SJCRH30 (cell line): Measurements from ENCODE around the gene MBD4. TPM values are rescaled to one million over a fixed set of nuclear protein-coding genes. Genes with fewer than 3 reads are reported as not detected.

ENCODE experiments used
- total RNA-seq: library from RNA; depleted of rRNA; stranded (reverse); fragments of >200 nt; shearing (Covaris generic); gene quantifications from 2 replicates; pipeline ENCODE4 v1.2.3, GENCODE V29; 2014; rRNA removed

The MBD4 gene
- total RNA-seq, 1 experiment from 2014 or later: 36.7 TPM

Other genes starting within 250 kb of the MBD4 start
- 87.3 and 89.5 TPM in 2 replicates for gene COPG1, start 190.3 kb downstream of the MBD4 start, total RNA-seq
- gene HMCES, start 161.1 kb downstream of the MBD4 start, total RNA-seq: 29.1 and 30.7 TPM in 2 replicates
- gene EFCAB12, start 11.3 kb downstream of the MBD4 start, total RNA-seq: not detected in 2 replicates
- gene IFT122, start 276 bp upstream of the MBD4 start, total RNA-seq: 15.7 and 18.1 TPM in 2 replicates
- gene RHO, start 88.7 kb upstream of the MBD4 start, total RNA-seq: not detected in 2 replicates
- gene H1-8, start 103.2 kb upstream of the MBD4 start, total RNA-seq: not detected in 2 replicates
- gene PLXND1, start 166.7 kb upstream of the MBD4 start, total RNA-seq: 91.1 and 95.8 TPM in 2 replicates